GM23248 (cell line): ENCODE results near the gene SPACDR. TPM values are rescaled to one million over a fixed set of nuclear protein-coding genes. Genes with fewer than 3 reads are reported as not detected.
A peak's percentile ranks its signal among the peaks of the same experiment; 100 is the strongest.
"Not testable (repeated sequence)": the region's sequence is repeated elsewhere in the genome, so short reads cannot be mapped to it uniquely, and the experiment has no call there.

Source experiments
- DNase-seq: peaks from one replicate; pipeline ENCODE4 v3.0.0-alpha.2; 2015
- H2AFZ ChIP-seq: fragments of 200-600 bp; sonication (generic); 2 replicates; pipeline ENCODE4 v1.6.1; 2016; ENCODE audit warnings: antibody characterized with exemption
- H3F3A ChIP-seq: fragments of 200-600 bp; sonication (generic); 2 replicates; pipeline ENCODE4 v1.6.1; 2016; ENCODE audit warnings: mild to moderate bottlenecking, antibody characterized with exemption, mixed run types; ENCODE audit not compliant: insufficient read depth
- H3K27ac ChIP-seq: fragments of 200-600 bp; sonication (generic); 2 replicates; pipeline ENCODE4 v1.5.1; 2016; ENCODE audit warnings: mild to moderate bottlenecking
- H3K27me3 ChIP-seq: fragments of 200-600 bp; sonication (generic); replicated peaks from 2 replicates; pipeline ENCODE4 v1.6.1; 2016; ENCODE audit warnings: mild to moderate bottlenecking; ENCODE audit not compliant: insufficient read depth
- H3K36me3 ChIP-seq: fragments of 200-600 bp; sonication (generic); 2 replicates; pipeline ENCODE4 v1.6.1; 2016; ENCODE audit warnings: low read depth, mild to moderate bottlenecking
- H3K4me1 ChIP-seq: fragments of 200-600 bp; sonication (generic); 2 replicates; pipeline ENCODE4 v1.6.1; 2016; ENCODE audit warnings: mild to moderate bottlenecking; ENCODE audit not compliant: insufficient read depth
- H3K4me2 ChIP-seq: fragments of 200-600 bp; sonication (generic); one replicate; pipeline ENCODE4 v1.6.1; 2016; ENCODE audit warnings: mild to moderate bottlenecking; ENCODE audit not compliant: unreplicated experiment
- H3K4me3 ChIP-seq: fragments of 200-600 bp; sonication (generic); 2 replicates; pipeline ENCODE4 v1.5.1; 2016; ENCODE audit warnings: mild to moderate bottlenecking
- H3K79me2 ChIP-seq: fragments of 200-600 bp; sonication (generic); 2 replicates; pipeline ENCODE4 v1.6.1; 2016; ENCODE audit warnings: mild to moderate bottlenecking; ENCODE audit not compliant: insufficient read depth
- H3K9ac ChIP-seq: fragments of 200-600 bp; sonication (generic); 2 replicates; pipeline ENCODE4 v1.6.1; 2016; ENCODE audit warnings: mild to moderate bottlenecking
- H3K9me2 ChIP-seq: fragments of 200-600 bp; sonication (generic); 2 replicates; pipeline ENCODE4 v1.6.1; 2016; ENCODE audit warnings: mixed run types, mild to moderate bottlenecking, moderate library complexity; ENCODE audit not compliant: insufficient read depth
- H3K9me3 ChIP-seq: fragments of 200-600 bp; sonication (generic); one replicate; pipeline ENCODE4 v1.6.1; 2017; ENCODE audit warnings: low read depth
- H4K20me1 ChIP-seq: fragments of 200-600 bp; sonication (generic); 2 replicates; pipeline ENCODE4 v1.6.0; 2016; ENCODE audit not compliant: insufficient read depth
- EZH2 ChIP-seq: fragments of 200-600 bp; sonication (generic); IDR thresholded peaks from 2 replicates; pipeline ENCODE4 v1.6.1; 2018; ENCODE audit warnings: antibody characterized with exemption, mild to moderate bottlenecking; ENCODE audit not compliant: insufficient read depth, poor library complexity, severe bottlenecking
- EZH2phosphoT487 ChIP-seq: fragments of 200-600 bp; sonication (generic); IDR thresholded peaks from 2 replicates; pipeline ENCODE4 v1.6.1; 2018; ENCODE audit warnings: antibody characterized with exemption, moderate library complexity, mild to moderate bottlenecking, low read depth; ENCODE audit not compliant: insufficient read depth
- WGBS, 2 experiments: methylation state at CpG; one replicate each; pipeline ENCODE4 v1.1.6; 2015 to 2017; ENCODE audit warnings: low lambda C conversion rate in 2 of 2, low coverage in 1 of 2; ENCODE audit errors: missing lambda C conversion rate in 2 of 2; 5-methylcytosine and 5-hydroxymethylcytosine counted together
- in situ Hi-C: fragments of 300-500 bp; cut with MboI; formaldehyde crosslinking; loops from 2 replicates; pipeline ENCODE4 v1.15.0; 2020
- polyA plus RNA-seq: library from polyadenylated mRNA; unstranded; fragments of >200 nt; fragmentation: Nextera tagmentation; extraction: Ambion mirVana; gene quantifications from 2 replicates; pipeline ENCODE4 v1.2.1, GENCODE V29; 2016
- total RNA-seq: library from RNA; depleted of rRNA; stranded (reverse); fragments of >200 nt; shearing (Covaris generic); gene quantifications from 2 replicates; pipeline ENCODE4 v1.2.3, GENCODE V29; 2014

SPACDR gene
- total and polyA plus RNA-seq, 2 experiments from 2014 or later: 0.50 TPM; not detected in 1

GRCh38 chr7:100443096-100443840 lies 20.8 kb downstream of the SPACDR start:
- peaks cover 19% of the 10 kb centered on the region for H3F3A ChIP-seq
- in situ Hi-C loops: no loop called here
- 95 to 97% methylated on average over 9 of the region's 9 CpGs for whole genome bisulfite sequencing, 2 experiments
- TF ChIP-seq EZH2phosphoT487: no peak
- no peak for TF ChIP-seq EZH2
- no peaks in the 10 kb centered on the region for H3K79me2 ChIP-seq
- no peak overlapping the region for H2AFZ ChIP-seq
- H3K4me1 ChIP-seq: peaks cover 22% of the 10 kb centered on the region
- H3K36me3 ChIP-seq: no peaks in the 10 kb centered on the region
- H3K4me2 ChIP-seq: no peak overlapping the region
- H3K9me3 ChIP-seq: no peaks in the 10 kb centered on the region
- no peak overlapping the region for H3K4me3 ChIP-seq
- no peaks in the 10 kb centered on the region for H3K27me3 ChIP-seq
- H3K9me2 ChIP-seq: no peaks in the 10 kb centered on the region
- H3K9ac ChIP-seq: no peak overlapping the region
- no peaks in the 10 kb centered on the region for H4K20me1 ChIP-seq
- H3K27ac ChIP-seq: no peak overlapping the region
- DNase-seq: no peak

- H3F3A ChIP-seq: peaks cover 25% of the 10 kb centered on the region
- no peaks in the 10 kb centered on the region for H3K79me2 ChIP-seq
- 86 to 88% methylated on average over 11 of the region's 11 CpGs for WGBS, 2 experiments
- no peak overlapping the region for H3K4me2 ChIP-seq
- no peak overlapping the region for H3K9ac ChIP-seq
- no peaks in the 10 kb centered on the region for H3K9me2 ChIP-seq
- H4K20me1 ChIP-seq: no peaks in the 10 kb centered on the region
- no peak overlapping the region for H3K27ac ChIP-seq
- H3K4me3 ChIP-seq: no peak overlapping the region
- no peak overlapping the region for H2AFZ ChIP-seq
- in situ Hi-C loops: no loop called here
- no peaks in the 10 kb centered on the region for H3K9me3 ChIP-seq
- H3K36me3 ChIP-seq: no peaks in the 10 kb centered on the region
- TF ChIP-seq EZH2phosphoT487 (no peak), EZH2 (no peak)
- H3K27me3 ChIP-seq: no peaks in the 10 kb centered on the region
- no peak for DNase-seq
- peaks cover 22% of the 10 kb centered on the region for H3K4me1 ChIP-seq
These were observed 22.2 kb downstream of the SPACDR start for GRCh38 chr7:100441641-100442535.

- H4K20me1 ChIP-seq, H3K9me3 ChIP-seq, H3K4me3 ChIP-seq, H3K4me2 ChIP-seq, DNase-seq, H3K9me2 ChIP-seq, H3K36me3 ChIP-seq, H3K27me3 ChIP-seq, in situ Hi-C loops: not testable (repeated sequence)
- H3K79me2 ChIP-seq: peaks cover 17% of the 10 kb centered on the region
- 80 to 84% methylated on average over 7 of the region's 7 CpGs for WGBS, 2 experiments
- H2AFZ ChIP-seq: peak overlapping the region; percentile 63
- peak overlapping the region; percentile 14; the same call in 1 of the 2 replicates for H3K9ac ChIP-seq
- peaks cover 11% of the 10 kb centered on the region for H3K4me1 ChIP-seq
- H3K27ac ChIP-seq: peak overlapping the region; percentile 59
- peaks cover 32% of the 10 kb centered on the region for H3F3A ChIP-seq
These were observed 24.8 kb downstream of the SPACDR start for GRCh38 chr7:100439244-100439643.

GRCh38 chr7:100438731-100439130 lies 25.3 kb downstream of the SPACDR start:
- H3K36me3 ChIP-seq, H3K27me3 ChIP-seq, DNase-seq, H3K4me3 ChIP-seq, H3K9me3 ChIP-seq, H4K20me1 ChIP-seq, in situ Hi-C loops, H3K9me2 ChIP-seq, H3K4me2 ChIP-seq, H3K9ac ChIP-seq, H3K4me1 ChIP-seq: not testable (repeated sequence)
- H2AFZ ChIP-seq: peak overlapping the region; percentile 63; the same call in 1 of the 2 replicates
- peaks cover 31% of the 10 kb centered on the region for H3F3A ChIP-seq
- WGBS, 2 experiments: 84 to 87% methylated on average over 8 of the region's 8 CpGs
- peaks cover 22% of the 10 kb centered on the region for H3K79me2 ChIP-seq
- H3K27ac ChIP-seq: 0 out of 2 replicates have a peak overlapping the region, but pooled peaks have one; percentile 59
